HG02642 (cell line): ENCODE data around the gene HDGFL3.
"Not testable (repeated sequence)": the region's sequence is repeated elsewhere in the genome, so short reads cannot be mapped to it uniquely, and the experiment has no call there.

ENCODE experiments used
- ATAC-seq: cut with Tn5 transposase; IDR thresholded peaks from one replicate; pipeline ENCODE4 v1.9.1; 2021; ENCODE audit warnings: mild to moderate bottlenecking; ENCODE audit not compliant: unreplicated experiment, poor library complexity

The HDGFL3 gene

DNA sequence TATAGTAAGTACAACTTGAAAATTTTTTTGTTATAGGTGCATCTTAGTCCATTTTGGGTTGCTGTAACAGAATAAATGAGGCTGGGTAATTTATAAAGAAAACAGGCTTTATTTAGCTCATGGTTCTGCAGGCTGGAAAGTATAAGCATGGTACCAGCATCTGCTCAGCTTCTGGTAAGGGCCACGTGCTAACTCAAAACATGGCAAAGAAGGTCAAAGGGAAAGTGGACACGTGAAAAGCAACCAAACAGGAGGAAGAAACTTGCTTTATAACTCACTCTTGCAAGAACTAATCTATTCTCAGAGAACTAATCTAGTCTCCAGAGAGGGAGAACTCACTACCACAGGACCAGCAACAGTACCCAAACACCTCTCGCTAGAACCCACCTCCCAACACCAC, 9.1 kb downstream of the HDGFL3 start:
- ATAC-seq = no peak

DNA sequence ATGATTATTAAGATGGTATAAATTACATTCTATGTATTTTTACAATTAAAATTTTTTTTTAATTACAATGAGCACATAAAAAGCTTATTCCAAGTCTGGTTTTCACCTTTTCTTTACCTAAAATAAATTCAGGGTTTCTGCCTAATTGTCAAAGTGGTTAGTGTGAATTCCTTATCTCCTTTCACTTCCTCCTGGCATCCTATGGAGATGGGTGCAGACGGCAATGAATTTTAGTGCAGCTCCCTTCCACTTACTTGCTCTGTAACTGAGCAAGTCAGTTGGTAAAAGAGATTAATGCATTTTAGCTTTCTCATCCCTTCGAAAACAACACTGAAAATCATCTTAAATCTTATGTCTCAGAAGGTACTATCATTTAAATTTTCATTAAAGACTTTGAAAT, 13.1 kb downstream of the HDGFL3 start:
- ATAC-seq = no peak

DNA sequence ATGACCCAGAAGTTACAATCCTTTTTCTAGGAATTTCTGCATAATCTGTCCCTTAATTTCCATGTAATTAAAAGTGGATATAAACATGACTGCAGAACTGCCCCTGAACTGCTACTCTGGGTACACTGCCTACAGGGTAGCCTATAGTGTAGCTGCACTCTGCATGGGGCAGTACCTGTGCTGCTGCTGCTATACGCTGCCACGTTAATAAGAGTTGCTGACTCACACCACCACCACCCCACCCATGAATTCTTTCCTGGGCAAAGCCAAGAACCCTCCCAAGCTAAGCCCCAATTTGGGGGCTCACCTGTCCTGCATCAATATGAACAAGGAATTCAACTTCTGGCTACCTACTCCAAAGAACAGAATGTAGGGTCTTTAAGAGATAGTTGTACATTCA, 13.9 kb downstream of the HDGFL3 start:
- ATAC-seq = no peak

DNA sequence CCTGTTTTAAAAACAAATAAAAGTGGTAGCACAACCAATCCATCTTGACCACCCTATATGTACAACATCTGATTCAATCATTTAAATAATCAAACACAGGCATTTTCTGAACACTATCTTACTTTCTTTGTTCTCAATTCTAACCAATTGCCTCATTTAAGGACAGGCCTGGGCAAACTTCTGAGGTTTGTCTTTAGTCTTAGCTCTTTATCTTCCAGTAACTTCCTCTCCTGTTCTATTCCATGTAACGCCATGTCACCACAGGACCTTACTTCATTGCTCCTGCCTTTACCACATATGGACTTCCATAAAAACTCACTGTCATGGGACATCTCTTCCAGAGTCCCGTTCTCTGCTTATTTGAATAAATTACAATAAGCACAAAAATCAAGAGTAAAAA, 14.9 kb downstream of the HDGFL3 start:
- ATAC-seq = no peak

DNA sequence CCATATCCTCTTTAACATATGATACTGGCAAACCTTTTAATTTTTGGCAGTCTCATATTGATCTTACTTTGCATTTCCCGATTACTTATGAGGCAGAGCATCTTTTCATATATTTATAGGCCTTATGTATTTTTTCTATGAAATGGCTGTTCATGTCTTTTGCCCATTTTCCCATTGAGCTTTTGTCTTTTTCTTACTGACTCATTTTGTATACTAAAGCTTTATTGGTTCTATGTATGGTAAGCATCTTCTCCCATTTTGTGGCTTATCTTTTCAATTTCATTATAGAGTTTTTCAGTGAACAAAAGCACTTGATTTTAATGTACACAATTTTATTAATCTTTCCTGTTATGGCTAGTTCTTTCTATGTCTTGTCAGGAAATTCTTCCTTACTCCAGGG, 17.2 kb downstream of the HDGFL3 start:
- no peak for ATAC-seq

DNA sequence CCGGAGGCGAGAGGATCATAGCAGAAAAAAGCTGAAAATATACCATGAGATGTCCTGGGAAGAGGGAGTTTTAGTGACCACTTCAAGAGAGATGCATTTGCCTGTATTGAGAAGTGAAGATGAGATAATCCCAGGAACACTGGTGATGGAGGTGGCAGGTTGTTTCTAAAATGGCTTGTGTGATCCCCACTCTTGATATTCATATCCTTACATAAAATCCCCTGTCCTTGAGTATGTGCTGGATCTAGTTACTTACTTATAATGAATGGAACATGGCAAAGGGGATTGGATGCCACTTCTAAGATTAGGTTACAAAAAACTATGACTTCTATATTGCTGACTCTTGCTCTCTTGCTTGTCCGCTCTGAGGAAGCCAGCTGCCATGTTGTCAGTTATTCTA, 22.1 kb downstream of the HDGFL3 start:
- no peak for ATAC-seq

DNA sequence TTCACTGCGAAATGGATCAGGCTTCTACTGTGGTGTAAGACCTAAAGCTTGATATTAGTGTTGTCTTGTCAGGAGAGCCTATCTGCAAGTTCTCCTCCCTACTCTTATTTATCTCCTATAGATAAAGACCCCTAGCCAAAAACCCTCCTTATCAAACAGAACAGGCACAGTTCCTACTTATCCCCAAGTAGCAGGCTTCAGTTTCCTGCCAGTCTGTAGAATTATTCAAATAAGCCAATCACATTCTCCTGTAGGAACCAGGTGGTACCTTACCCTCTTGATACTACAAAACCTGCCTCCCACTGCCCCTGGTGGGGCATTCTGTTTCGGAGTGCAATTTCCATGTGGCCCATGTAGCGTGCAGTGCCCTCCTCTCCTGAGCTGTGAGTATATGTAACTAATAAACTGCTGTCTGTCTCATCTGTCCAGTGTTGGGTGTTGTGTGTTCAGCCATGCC, 28.7 kb downstream of the HDGFL3 start:
- no peak for ATAC-seq

DNA sequence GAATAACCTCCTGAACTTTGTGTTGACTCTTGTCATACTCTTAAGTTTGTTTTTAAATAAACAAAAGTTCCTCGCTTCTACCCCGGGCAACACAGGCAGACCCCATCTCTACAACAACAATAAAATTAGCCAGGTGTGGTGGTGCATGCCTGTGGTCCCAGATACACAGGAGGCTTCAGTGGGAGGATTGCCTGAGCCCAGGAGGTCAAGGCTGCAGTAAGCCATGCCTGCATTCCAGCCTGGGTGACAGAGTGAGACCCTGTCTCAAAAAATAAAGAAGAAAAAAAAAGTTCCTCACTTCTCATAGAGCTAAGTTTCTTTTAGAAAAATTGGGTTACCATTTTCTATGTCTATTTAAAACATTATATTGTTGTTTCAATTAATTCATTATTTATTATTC, 29.2 kb downstream of the HDGFL3 start:
- no peak for ATAC-seq

DNA sequence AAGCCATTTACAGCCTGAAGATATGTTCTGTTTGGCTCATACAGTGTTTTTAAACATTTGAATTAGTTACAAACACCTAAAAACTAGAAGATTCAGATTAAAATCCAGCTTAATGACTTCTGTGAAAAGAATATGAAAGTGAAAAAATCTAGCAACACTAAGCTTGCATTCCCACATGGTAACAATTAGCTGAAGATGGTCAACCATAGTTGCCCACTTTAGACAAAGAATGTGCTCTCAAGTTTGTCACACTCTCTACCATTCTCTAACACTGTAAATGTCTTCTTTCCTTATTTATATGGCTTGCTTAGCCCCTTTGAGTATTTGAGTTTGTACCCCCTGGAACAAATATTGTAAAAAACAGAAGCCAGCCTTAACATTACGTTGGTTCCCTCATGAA, 32.7 kb downstream of the HDGFL3 start:
- no peak for ATAC-seq

DNA sequence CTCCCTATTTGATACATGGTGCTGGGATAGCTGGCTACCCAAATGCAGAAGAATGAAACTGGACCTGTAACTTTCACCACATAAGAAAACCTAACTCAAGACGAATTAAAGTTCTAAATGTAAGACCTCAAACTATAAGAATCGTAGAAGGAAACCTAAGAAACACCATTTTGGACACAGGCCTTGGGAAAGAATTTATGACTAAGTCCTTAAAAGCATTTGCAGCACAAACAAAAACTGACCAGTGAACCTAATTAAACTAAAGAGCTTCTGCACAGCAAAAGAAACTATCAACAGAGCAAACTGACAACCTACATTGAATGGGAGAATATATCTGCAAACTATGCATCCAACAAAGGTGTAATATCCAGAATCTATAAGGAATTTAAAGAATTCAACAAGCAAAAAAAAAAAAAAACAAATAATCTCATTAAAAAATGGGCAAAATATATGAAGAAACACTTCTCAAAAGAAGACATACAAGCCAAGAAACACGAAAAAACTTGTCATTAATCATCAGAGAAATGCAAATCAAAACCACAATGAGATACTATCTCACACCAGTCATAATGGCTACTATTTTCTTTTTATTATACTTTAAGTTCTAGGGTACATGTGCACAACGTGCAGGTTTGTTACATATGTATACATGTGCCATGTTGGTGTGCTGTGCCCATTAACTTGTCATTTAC, 37.0 kb downstream of the HDGFL3 start:
- ATAC-seq = no peak

DNA sequence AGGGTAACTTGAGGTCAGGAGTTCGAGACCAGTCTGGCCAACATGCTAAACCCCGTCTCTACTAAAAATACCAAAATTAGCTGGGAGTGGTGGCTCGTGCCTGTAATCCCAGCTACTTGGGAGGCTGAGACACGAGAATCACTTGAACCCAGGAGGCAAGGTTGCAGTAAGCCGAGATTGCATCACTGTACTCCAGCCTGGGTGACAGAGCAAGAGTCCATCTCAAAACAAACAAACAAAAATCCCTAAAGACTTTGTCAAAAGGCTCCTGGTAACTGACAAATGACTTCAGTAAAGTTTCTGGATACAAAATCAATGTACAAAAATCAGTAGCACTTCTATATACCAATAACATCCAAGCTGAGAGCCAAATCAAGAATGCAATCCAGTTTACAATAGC, 38.0 kb downstream of the HDGFL3 start:
- not testable (repeated sequence) for ATAC-seq

DNA sequence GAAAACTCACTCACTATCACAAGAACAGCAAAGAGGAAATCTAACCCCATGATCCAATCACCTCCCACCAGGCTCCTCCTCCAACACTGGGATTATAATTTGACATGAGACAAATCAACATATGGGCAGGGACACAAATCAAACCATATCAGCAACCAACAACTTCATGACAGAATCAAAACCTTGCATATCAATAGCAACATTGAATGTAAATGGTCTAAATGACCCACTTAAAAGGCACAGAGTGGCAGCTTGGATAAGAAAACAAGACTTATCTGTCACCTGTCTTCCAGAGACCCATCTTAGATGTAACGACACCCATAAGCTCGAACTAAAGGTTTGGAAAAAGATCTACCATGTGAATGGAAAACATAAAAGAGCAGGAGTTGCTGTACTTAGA, 40.8 kb downstream of the HDGFL3 start:
- ATAC-seq = no peak

DNA sequence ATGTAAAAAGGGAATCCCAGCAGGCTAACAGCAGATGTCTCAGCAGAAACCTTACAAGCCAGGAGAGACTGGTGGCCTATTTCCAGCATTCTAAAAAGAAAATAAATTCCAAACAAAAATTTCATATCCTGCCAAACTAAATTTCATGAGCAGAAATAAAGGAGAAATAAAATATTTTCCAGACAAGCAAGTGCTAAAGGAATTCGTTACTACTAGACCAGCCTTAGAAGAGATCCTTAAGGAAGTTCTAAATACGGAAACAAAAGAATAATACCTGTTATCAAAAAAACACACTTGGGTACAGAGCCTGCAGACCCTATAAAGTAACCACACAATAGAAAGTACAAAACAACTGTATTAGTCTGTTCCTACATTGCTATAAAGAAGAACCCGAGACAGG, 41.4 kb downstream of the HDGFL3 start:
- no peak for ATAC-seq

DNA sequence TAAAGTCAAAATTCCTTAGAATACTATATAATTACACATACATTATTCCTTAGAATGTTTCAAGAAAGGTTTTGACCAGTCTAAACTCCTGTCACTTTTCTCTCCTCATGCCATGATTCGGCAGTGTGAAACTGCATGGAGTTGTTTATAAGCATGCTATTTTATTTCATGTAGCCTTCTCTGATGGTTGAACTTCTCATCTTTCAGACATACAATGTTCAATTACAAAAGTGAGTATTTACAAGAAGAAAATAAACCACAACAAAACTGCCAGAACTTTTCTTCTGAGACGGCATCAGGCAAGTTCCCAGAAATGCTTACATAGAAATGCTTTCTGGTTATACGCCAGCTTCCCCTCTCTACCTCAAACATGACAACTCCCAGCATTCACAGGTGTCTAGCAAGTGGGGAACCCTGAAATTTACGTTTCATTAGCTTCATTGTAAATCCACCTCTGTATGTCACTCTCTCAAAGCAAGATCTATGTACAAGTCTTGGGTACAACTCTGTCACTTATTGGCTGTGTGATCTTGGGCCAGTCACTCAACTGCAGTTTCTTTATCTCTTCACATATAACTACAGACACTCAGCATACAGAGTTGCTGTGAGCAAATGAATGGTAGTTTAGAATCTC, 42.7 kb downstream of the HDGFL3 start:
- ATAC-seq = no peak

DNA sequence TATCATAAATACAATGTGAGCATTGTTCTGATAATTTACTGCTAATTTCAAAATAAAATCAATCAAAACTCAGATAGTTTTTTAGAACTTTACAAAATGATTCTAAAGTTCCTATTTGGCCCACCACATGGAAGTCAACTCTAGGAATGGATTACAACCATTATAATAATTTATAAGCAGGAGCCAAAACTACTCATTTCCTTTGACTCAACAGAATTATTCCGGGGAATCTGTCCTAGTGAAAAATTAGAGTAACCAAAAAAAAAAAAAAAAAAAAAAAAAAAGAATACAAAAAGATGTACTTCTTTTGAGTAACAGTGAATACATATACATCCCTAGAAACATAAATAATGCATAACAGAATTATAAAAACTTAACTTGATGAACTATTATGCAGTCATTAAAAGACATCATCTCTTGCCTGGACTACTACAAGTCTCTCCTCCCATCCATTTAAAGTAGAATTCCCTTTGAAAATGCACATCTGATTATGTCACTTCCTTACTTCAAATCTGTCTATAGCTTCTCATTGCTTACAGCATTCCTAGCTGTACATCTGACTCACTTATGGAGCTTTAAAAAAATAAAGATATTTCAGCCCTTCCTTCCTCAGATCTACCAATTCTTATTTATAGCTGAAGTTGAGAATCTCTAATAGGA, 43.4 kb downstream of the HDGFL3 start:
- ATAC-seq = no peak

DNA sequence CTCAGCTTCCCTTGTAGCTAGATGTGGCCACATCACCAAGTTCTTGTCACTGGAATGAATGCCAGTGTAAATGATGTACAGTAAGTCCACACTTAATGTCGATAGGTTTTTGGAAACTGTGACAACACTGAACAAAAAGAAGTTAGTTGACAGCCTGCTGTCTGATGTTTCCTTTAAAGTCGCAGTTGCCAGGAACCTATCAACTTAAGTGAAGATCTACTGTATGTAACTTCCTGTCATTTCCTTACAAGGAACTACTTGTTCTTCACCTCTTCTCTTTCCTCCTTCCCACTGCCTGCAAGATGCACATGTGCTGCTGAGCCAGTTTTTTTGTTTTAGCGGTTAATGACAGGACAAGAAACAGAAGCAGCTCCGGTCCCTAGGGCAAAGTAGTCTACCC, 44.6 kb downstream of the HDGFL3 start:
- no peak for ATAC-seq

DNA sequence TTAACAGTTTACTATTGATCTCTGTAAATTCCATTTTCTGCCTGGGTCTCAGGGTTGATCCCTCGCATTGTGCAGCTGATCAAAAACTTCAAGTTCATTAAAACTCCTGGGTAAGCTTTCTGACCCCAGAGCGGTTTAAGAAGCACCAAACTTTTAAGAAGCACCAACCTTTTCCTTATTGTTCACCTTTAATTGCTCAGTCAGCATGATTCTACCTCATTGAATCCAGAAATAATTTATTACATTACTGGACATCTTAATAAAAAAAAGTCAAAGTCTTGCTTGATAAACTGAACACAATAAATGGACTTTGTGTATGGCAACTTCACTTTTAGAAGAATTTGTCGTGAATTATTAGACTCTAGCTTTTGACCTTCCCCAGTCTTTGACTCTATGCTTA, 46.9 kb downstream of the HDGFL3 start:
- no peak for ATAC-seq

DNA sequence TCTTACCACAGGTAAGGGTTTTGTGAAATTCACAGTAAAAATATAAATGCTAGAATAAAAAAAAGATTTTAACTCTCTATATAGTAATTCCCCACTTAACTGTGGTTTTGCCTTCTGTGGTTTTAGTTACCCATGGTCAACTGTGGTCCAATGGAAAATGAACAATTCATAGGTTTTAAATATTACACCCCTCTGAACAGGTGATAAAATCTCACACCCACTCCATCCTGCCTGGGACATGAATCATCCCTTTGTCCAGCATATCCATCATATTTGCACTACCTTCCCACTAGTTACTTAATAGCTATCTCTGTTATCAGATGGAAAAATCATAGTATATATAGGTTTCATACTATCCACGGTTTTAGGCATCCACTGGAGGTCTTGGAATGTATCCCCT, 49.2 kb downstream of the HDGFL3 start:
- no peak for ATAC-seq

DNA sequence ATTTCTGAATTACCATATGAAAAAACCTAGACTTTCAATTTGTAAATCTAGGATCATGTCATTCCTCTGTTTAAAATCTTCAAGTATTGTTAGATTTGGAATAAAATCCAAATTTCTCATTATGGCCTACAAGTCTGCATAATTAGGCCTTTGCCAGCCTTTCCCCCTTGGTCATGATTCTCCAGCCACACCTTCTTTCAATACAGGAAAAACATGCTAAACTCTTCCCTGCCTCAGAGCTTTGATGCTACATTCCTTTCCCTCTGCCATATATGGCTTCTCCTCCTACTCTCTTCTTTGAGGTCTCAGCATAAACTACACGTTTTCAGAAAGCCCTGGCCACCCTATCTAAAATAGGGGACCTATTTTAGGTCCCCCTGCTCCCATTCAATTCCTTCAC, 51.7 kb downstream of the HDGFL3 start:
- no peak for ATAC-seq

DNA sequence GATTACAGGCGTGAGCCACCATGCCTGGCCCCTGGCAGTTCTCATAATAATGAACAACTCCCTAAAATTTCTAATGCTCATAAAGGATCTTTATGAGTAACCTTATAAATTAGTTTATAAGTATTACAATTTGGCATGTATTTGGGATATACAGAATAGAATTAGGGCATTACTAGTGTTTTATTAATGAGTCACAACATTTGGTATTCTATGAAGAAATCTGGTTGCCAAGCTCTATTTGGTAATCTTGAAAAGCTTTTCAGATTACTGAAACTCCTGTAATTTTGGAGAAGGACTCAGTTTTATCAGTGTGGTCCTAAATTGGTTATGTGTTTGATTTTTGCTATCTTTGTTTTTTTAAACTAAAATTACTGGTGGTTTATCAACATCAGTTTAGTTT, 54.3 kb downstream of the HDGFL3 start:
- no peak for ATAC-seq

DNA sequence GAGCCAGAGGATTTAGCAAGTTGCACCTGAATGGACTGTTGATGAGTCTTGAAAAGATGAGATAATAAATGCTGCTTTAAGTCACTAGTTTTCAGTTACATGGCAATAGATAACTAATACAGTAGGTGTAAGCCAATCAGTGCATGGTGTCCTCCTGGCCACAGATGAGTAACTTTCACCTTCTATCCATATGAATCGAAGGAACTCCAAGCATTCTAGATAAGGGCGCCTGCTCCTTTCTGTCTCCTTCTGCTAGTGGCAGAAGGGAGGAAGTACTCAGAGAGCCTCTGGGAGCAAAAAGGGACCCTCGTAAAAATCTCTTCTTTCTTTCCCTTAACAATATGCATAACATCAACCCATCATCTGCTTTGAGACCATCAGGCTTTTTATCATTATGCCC, 62.9 kb downstream of the HDGFL3 start:
- ATAC-seq = no peak

DNA sequence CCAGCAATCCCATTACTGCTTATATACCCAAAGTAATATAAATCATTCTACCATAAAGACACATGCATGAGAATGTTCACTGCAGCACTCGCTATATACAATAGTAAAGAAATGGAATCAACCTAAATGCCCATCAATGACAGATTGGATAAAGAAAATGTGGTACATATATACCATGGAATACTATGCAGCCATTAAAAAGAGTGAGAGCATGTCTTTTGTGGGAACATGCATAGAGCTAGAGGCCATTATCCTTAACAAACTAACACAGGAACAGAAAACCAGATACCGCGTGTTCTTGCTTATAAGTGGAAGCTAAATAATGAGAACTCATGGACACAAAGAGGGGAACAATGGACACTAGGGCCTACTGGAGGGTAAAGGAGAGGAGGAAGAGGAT, 65.5 kb downstream of the HDGFL3 start:
- ATAC-seq = not testable (repeated sequence)
